Lung (tissue), 12 donors: ENCODE results near the gene PTPN3. TPM values are rescaled to one million over a fixed set of nuclear protein-coding genes. Genes with fewer than 3 reads are reported as not detected.

Experiments used
- ATAC-seq: fragments of 200-7000 bp; cut with Tn5 transposase; one replicate; pipeline ENCODE4 v1.9.1; 2020; ENCODE audit warnings: moderate number of reproducible peaks; ENCODE audit not compliant: insufficient read depth, low FRiP score
- DNase-seq, 3 donors: peaks; one replicate each; pipeline ENCODE4 v3.0.0-alpha.2; 2013 to 2017
- H3K27ac ChIP-seq, 2 donors: one replicate each; pipeline ENCODE4 v1.5.1; 2013; ENCODE audit warnings: mild to moderate bottlenecking in 2 of 2, moderate library complexity in 2 of 2, control low read depth in 1 of 2, inconsistent platforms in 1 of 2, low read depth in 1 of 2, low read length in 1 of 2
- H3K27me3 ChIP-seq, 3 donors: one replicate each; pipeline ENCODE4 v1.5.1; 2013; ENCODE audit warnings: low read length in 2 of 3; ENCODE audit not compliant: control insufficient read depth in 3 of 3, insufficient read depth in 3 of 3
- H3K36me3 ChIP-seq, 4 donors: one replicate each; pipeline ENCODE4 v1.5.1; 2013; ENCODE audit warnings: low read length in 4 of 4, mild to moderate bottlenecking in 1 of 4, moderate library complexity in 1 of 4; ENCODE audit not compliant: control insufficient read depth in 4 of 4, insufficient read depth in 4 of 4
- H3K4me1 ChIP-seq, 5 donors: one replicate each; pipeline ENCODE4 v1.5.1; 2013; ENCODE audit warnings: low read length in 5 of 5, mild to moderate bottlenecking in 2 of 5, moderate library complexity in 1 of 5; ENCODE audit not compliant: control insufficient read depth in 5 of 5, insufficient read depth in 5 of 5
- H3K4me3 ChIP-seq: one replicate; pipeline ENCODE4 v1.5.1; 2013; ENCODE audit warnings: mild to moderate bottlenecking, control low read depth, moderate library complexity
- H3K9ac ChIP-seq, 2 donors: one replicate each; pipeline ENCODE4 v1.5.1; 2013; ENCODE audit warnings: low read length in 2 of 2, control low read depth in 1 of 2; ENCODE audit not compliant: insufficient read depth in 1 of 2
- H3K9me3 ChIP-seq, 4 donors: one replicate each; pipeline ENCODE4 v1.5.1; 2013; ENCODE audit warnings: low read length in 3 of 4, mild to moderate bottlenecking in 1 of 4, moderate library complexity in 1 of 4; ENCODE audit not compliant: control insufficient read depth in 4 of 4, insufficient read depth in 3 of 4
- WGBS, 2 donors: extraction: QIAGEN DNeasy Blood & Tissue Kit; methylation state at CpG; one replicate each; pipeline ENCODE4 v1.1.7; 2013; 5-methylcytosine and 5-hydroxymethylcytosine counted together
- polyA plus RNA-seq, 2 donors: library from polyadenylated mRNA; stranded (reverse); fragments of 200-250 nt; gene quantifications; one replicate each; pipeline ENCODE4 v1.2.1, GENCODE V29; 2013
- total RNA-seq, 2 donors: library from RNA; depleted of rRNA in 1 of 2; stranded (reverse); fragments of >200 nt in 1 of 2; gene quantifications; one replicate each; pipeline ENCODE4 v1.2.1, GENCODE V29; 2014 to 2021
- TF ChIP-seq, protein P1 (sequence below): IDR thresholded peaks from 2 replicates; pipeline ENCODE4 v1.5.1; 2012; ENCODE audit warnings: mild to moderate bottlenecking; ENCODE audit errors: control extremely low read depth, extremely low read depth
- donor health status: control.
- donor health status: control.
- donor health status: Bipolar disorder and iron deficiency.
- donor health status: healthy.
- donor health status: DM: yes; HTN: yes; CAD: no.

The PTPN3 gene
- total and polyA plus RNA-seq, 4 donors: 5.7 to 16.9 (median 11.2) TPM

DNA sequence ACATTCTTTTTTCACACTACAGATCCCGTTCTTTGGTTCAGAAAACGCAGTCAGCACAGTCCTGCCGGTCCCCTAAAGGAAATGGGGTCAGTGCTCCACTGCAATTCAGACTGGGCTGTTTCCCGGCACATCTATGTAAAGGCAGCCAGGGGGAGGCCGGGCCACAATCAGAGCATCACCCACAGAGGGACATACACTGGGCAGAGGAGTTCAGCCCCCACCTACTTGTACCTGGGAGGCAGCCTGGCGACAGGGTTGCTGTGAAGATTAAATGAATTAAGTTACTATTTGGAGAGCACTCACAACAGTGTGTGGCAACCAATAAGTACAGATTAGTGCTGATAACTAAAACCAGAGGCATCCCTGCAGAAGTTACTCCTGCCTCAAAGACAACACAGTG, 4.5 kb downstream of the PTPN3 start:
- ATAC-seq (no peak), DNase-seq (no peak)
- TF ChIP-seq, protein P1, sequence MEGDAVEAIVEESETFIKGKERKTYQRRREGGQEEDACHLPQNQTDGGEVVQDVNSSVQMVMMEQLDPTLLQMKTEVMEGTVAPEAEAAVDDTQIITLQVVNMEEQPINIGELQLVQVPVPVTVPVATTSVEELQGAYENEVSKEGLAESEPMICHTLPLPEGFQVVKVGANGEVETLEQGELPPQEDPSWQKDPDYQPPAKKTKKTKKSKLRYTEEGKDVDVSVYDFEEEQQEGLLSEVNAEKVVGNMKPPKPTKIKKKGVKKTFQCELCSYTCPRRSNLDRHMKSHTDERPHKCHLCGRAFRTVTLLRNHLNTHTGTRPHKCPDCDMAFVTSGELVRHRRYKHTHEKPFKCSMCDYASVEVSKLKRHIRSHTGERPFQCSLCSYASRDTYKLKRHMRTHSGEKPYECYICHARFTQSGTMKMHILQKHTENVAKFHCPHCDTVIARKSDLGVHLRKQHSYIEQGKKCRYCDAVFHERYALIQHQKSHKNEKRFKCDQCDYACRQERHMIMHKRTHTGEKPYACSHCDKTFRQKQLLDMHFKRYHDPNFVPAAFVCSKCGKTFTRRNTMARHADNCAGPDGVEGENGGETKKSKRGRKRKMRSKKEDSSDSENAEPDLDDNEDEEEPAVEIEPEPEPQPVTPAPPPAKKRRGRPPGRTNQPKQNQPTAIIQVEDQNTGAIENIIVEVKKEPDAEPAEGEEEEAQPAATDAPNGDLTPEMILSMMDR: no peak
- Histone ChIP-seq H3K36me3 (no peaks in the 10 kb centered on the region), H3K4me1 (peaks cover 0 to 21% (median 6%) of the 10 kb centered on the region in 5 donors), H3K9me3 (no peaks in the 10 kb centered on the region), H3K27me3 (peaks cover 0 to 6% (median 4%) of the 10 kb centered on the region in 3 donors), H3K4me3 (no peak overlapping the region), H3K27ac (no peak overlapping the region), H3K9ac (no peak overlapping the region)
- 48 to 49% methylated on average over 6 of the region's 6 CpGs for WGBS, 2 donors

DNA sequence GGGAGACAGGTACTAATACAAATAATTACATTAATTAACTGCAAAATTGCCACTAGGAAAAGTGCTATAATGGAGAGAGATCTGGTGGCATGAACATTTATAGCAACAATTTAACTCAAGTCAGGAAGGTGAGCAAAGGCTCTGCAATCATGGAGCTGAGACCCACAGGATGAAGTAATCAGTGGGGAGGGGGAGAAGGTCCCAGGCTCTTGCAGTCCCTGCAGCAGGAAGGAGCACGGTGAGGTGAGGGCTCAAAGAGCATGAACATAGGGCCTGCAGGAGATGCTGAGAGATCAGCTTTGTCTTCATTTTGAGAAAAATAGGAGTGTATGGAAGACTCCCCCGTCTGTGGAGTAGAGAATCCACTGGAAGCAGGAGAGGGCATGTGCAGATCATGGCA, 6.5 kb downstream of the PTPN3 start:
- no peaks in the 10 kb centered on the region for H3K27me3 ChIP-seq
- DNase-seq: no peak
- peaks cover 0 to 10% (median 0%) of the 10 kb centered on the region in 5 donors for H3K4me1 ChIP-seq
- TF ChIP-seq, protein P1: no peak
- no peaks in the 10 kb centered on the region for H3K9me3 ChIP-seq
- WGBS, 2 donors: 64 to 79% methylated on average over 2 of the region's 2 CpGs
- H3K9ac ChIP-seq: no peak overlapping the region
- H3K27ac ChIP-seq: no peak overlapping the region
- no peaks in the 10 kb centered on the region for H3K36me3 ChIP-seq
- H3K4me3 ChIP-seq: no peak overlapping the region
- no peak for ATAC-seq

DNA sequence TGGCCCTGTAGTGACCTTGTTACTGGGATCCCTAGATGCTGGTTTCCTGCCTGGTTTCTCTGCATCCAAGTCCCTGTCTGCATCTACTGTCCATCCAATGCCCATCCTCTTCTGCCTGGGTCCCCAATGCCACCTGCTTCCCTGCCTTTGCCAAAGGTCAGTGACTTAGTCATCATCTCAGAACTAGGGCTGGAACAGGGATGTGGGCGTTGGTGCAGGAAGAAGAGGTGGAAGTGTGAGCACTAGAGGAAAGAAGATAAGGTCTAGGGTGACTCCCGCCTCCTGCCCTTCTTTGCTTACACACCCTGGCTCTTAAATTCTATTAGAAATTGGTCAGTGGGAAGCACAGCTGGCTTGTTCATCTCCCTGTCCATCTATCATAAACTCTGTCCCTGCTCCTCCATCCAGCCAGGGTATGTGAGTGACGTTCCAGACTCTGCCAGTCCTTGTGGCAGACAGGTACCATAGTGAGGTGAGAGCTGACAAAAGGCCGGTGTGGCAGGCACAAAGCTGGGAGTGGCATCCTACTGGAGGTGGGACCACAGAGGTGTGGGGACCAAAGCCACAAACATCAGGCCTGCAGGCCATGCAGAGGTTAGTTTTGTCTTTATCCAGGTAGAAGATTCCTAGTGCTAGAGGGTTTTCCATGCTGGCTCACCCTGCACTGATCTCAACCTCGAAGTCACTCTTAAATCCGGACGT, 9.2 kb downstream of the PTPN3 start:
- Histone ChIP-seq H3K36me3 (no peaks in the 10 kb centered on the region), H3K4me1 (peaks cover 0 to 6% (median 0%) of the 10 kb centered on the region in 5 donors), H3K4me3 (no peak overlapping the region), H3K9ac (no peak overlapping the region), H3K9me3 (no peaks in the 10 kb centered on the region), H3K27ac (no peak overlapping the region), H3K27me3 (no peaks in the 10 kb centered on the region)
- DNase-seq: no peak
- no peak for ATAC-seq
- 54 to 59% methylated on average over 7 of the region's 7 CpGs for WGBS, 2 donors
- TF ChIP-seq, protein P1: no peak
